Measurements from ENCODE around the gene PTDSS2. TPM values are rescaled to one million over a fixed set of nuclear protein-coding genes. Genes with fewer than 3 reads are reported as not detected.

Gene PTDSS2
- total and polyA plus RNA-seq, 2 of the 13 experiments (the other 11 are each of a cell fraction or from before 2014, with no cell fraction given): 21.7 to 26.4 TPM

- TF ChIP-seq ZNF782 (CRISPR knock-in tag; IDR thresholded peaks at IDR 0.05; ENCODE audit: borderline replicate concordance) (peak; percentile 45; the same call in 1 of the 2 replicates), ZBTB1 (CRISPR knock-in tag; IDR thresholded peaks at IDR 0.05; ENCODE audit: borderline replicate concordance) (no peak), ZFP36 (IDR thresholded peaks at IDR 0.05; ENCODE audit: borderline replicate concordance, low read depth, low read length, partially characterized antibody) (no peak), ZNF230 (CRISPR knock-in tag; IDR thresholded peaks at IDR 0.05) (no peak), RBAK (CRISPR knock-in tag; IDR thresholded peaks at IDR 0.05) (no peak), SNAPC4 (CRISPR knock-in tag; IDR thresholded peaks at IDR 0.05) (no peak), ZNF564 (CRISPR knock-in tag; IDR thresholded peaks at IDR 0.05) (0 out of 2 replicates have a peak, but pooled peaks have one; percentile 56), ZNF329 (CRISPR knock-in tag; IDR thresholded peaks at IDR 0.05; ENCODE audit: low read depth) (no peak), ZNF550 (CRISPR knock-in tag; IDR thresholded peaks at IDR 0.05; ENCODE audit: borderline replicate concordance) (no peak), PHB2 (IDR thresholded peaks at IDR 0.05; ENCODE audit: partially characterized antibody) (no peak), ATF7-NPFF (CRISPR knock-in tag; IDR thresholded peaks at IDR 0.05; ENCODE audit: low read depth) (peak; percentile 76; the same call in 1 of the 2 replicates), FOXJ3 (CRISPR knock-in tag; IDR thresholded peaks at IDR 0.05; ENCODE audit: borderline replicate concordance) (no peak), JARID2 (CRISPR knock-in tag; IDR thresholded peaks at IDR 0.05; ENCODE audit: insufficient replicate concordance) (no peak), SNAPC2 (CRISPR knock-in tag; IDR thresholded peaks at IDR 0.05) (peak; percentile 33; the same call in 1 of the 2 replicates), CREM (IDR thresholded peaks at IDR 0.05) (no peak), CREM (CRISPR knock-in tag; IDR thresholded peaks at IDR 0.05) (no peak), PRPF4 (IDR thresholded peaks at IDR 0.05; ENCODE audit: low read depth, low read length, poor library complexity, severe bottlenecking) (no peak), TBL1XR1 (IDR thresholded peaks at IDR 0.05; ENCODE audit: borderline replicate concordance, low read length, partially characterized antibody) (no peak), ZNF709 (CRISPR knock-in tag; IDR thresholded peaks at IDR 0.05) (no peak), ZEB1 (IDR thresholded peaks at IDR 0.05; ENCODE audit: insufficient replicate concordance, low read depth) (no peak), ZFP82 (CRISPR knock-in tag; IDR thresholded peaks at IDR 0.05; ENCODE audit: borderline replicate concordance) (no peak), SNRNP70 (IDR thresholded peaks at IDR 0.05; ENCODE audit: low read depth, low read length) (no peak)
- TF ChIP-seq, protein P1, sequence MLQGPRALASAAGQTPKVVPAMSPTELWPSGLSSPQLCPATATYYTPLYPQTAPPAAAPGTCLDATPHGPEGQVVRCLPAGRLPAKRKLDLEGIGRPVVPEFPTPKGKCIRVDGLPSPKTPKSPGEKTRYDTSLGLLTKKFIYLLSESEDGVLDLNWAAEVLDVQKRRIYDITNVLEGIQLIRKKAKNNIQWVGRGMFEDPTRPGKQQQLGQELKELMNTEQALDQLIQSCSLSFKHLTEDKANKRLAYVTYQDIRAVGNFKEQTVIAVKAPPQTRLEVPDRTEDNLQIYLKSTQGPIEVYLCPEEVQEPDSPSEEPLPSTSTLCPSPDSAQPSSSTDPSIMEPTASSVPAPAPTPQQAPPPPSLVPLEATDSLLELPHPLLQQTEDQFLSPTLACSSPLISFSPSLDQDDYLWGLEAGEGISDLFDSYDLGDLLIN (CRISPR knock-in tag; IDR thresholded peaks at IDR 0.05; ENCODE audit: borderline replicate concordance): no peak
- TF ChIP-seq, protein P2, sequence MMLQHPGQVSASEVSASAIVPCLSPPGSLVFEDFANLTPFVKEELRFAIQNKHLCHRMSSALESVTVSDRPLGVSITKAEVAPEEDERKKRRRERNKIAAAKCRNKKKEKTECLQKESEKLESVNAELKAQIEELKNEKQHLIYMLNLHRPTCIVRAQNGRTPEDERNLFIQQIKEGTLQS (CRISPR knock-in tag; IDR thresholded peaks at IDR 0.05): peak; percentile 28; the same call in 1 of the 2 replicates
These were observed 68.6 kb downstream of the PTDSS2 start (continued) for GRCh38 chr11:518463-519202.
